GM23338 (cell line): ENCODE data around the gene TPO. TPM values are rescaled to one million over a fixed set of nuclear protein-coding genes. Genes with fewer than 3 reads are reported as not detected.

Experiments
- ATAC-seq: fragments of 200-7000 bp; cut with Tn5 transposase; 3 replicates; pipeline ENCODE4 v1.9.1; 2020
- DNase-seq: peaks from one replicate; pipeline ENCODE4 v3.0.0-alpha.2; 2015; ENCODE audit warnings: low spot score
- H2AFZ ChIP-seq: fragments of 200-600 bp; sonication (generic); 2 replicates; pipeline ENCODE4 v1.8.0; 2016; ENCODE audit warnings: antibody characterized with exemption, mild to moderate bottlenecking, moderate library complexity
- H3F3A ChIP-seq: fragments of 200-600 bp; sonication (generic); replicated peaks from 2 replicates; pipeline ENCODE4 v1.8.0; 2017; ENCODE audit warnings: antibody characterized with exemption, mixed run types, low read depth
- H3K27ac ChIP-seq: fragments of 200-600 bp; sonication (generic); 2 replicates; pipeline ENCODE4 v1.6.1; 2016; ENCODE audit warnings: low read depth
- H3K27me3 ChIP-seq: fragments of 200-600 bp; sonication (generic); 2 replicates; pipeline ENCODE4 v1.8.0; 2016; ENCODE audit warnings: mild to moderate bottlenecking, mixed run types, moderate library complexity; ENCODE audit not compliant: insufficient read depth
- H3K36me3 ChIP-seq: fragments of 200-600 bp; sonication (generic); 2 replicates; pipeline ENCODE4 v1.8.0; 2016; ENCODE audit warnings: mild to moderate bottlenecking; ENCODE audit not compliant: insufficient read depth
- H3K4me1 ChIP-seq: fragments of 200-600 bp; sonication (generic); 2 replicates; pipeline ENCODE4 v1.8.0; 2016; ENCODE audit warnings: mild to moderate bottlenecking, moderate library complexity; ENCODE audit not compliant: insufficient read depth
- H3K4me2 ChIP-seq: fragments of 200-600 bp; sonication (generic); 2 replicates; pipeline ENCODE4 v1.7.1; 2017; ENCODE audit warnings: mixed run types
- H3K4me3 ChIP-seq: fragments of 200-600 bp; sonication (generic); 2 replicates; pipeline ENCODE4 v1.6.1; 2016; ENCODE audit warnings: mixed run types
- H3K79me2 ChIP-seq: fragments of 200-600 bp; sonication (generic); replicated peaks from 2 replicates; pipeline ENCODE4 v1.8.0; 2017; ENCODE audit warnings: mild to moderate bottlenecking; ENCODE audit not compliant: insufficient read depth
- H3K9me2 ChIP-seq: fragments of 200-600 bp; sonication (generic); 2 replicates; pipeline ENCODE4 v1.8.0; 2017; ENCODE audit not compliant: insufficient read depth
- H4K20me1 ChIP-seq: fragments of 200-600 bp; sonication (generic); replicated peaks from 2 replicates; pipeline ENCODE4 v1.8.0; 2017; ENCODE audit warnings: mild to moderate bottlenecking; ENCODE audit not compliant: insufficient read depth
- H3K27ac Mint-ChIP-seq: 2 replicates; pipeline ENCODE4 v1.8.0; 2020; ENCODE audit warnings: inconsistent platforms, mild to moderate bottlenecking, moderate library complexity, mixed read lengths
- H3K27me3 Mint-ChIP-seq: 3 replicates; pipeline ENCODE4 v1.8.0; 2022; ENCODE audit warnings: low read depth, mild to moderate bottlenecking, moderate library complexity, mixed read lengths, inconsistent platforms; ENCODE audit not compliant: insufficient read depth, poor library complexity
- H3K36me3 Mint-ChIP-seq: 3 replicates; pipeline ENCODE4 v1.8.0; 2021; ENCODE audit warnings: low read depth, mild to moderate bottlenecking, inconsistent platforms, moderate library complexity, mixed read lengths
- H3K4me1 Mint-ChIP-seq: 3 replicates; pipeline ENCODE4 v1.8.0; 2020; ENCODE audit warnings: mild to moderate bottlenecking, inconsistent platforms, mixed read lengths
- H3K4me3 Mint-ChIP-seq: 3 replicates; pipeline ENCODE4 v1.8.0; 2021; ENCODE audit warnings: moderate library complexity, mild to moderate bottlenecking, inconsistent platforms, mixed read lengths
- H3K9me3 Mint-ChIP-seq: 3 replicates; pipeline ENCODE4 v1.8.0; 2020; ENCODE audit warnings: moderate library complexity, mild to moderate bottlenecking, inconsistent platforms, mixed read lengths
- CREB1 ChIP-seq: fragments of 250-450 bp; sonication (Bioruptor Pico); IDR thresholded peaks from 2 replicates; pipeline ENCODE4 v1.5.0; 2020; ENCODE audit warnings: low read depth, mild to moderate bottlenecking, moderate library complexity
- EZH2 ChIP-seq: fragments of 200-600 bp; sonication (generic); IDR thresholded peaks from one replicate; pipeline ENCODE4 v1.8.0; 2017; ENCODE audit warnings: antibody characterized with exemption, mild to moderate bottlenecking, low read depth; ENCODE audit not compliant: unreplicated experiment
- EZH2phosphoT487 ChIP-seq: fragments of 200-600 bp; sonication (generic); IDR thresholded peaks from one replicate; pipeline ENCODE4 v1.8.1; 2018; ENCODE audit warnings: antibody characterized with exemption; ENCODE audit not compliant: unreplicated experiment
- JUNB ChIP-seq: IDR thresholded peaks from one replicate; pipeline ENCODE4 v1.6.1; 2016; ENCODE audit warnings: antibody characterized with exemption; ENCODE audit not compliant: unreplicated experiment
- NANOG ChIP-seq: IDR thresholded peaks from 2 replicates; pipeline ENCODE4 v1.6.1; 2016; ENCODE audit warnings: antibody characterized with exemption, borderline replicate concordance
- POLR2AphosphoS5 ChIP-seq: IDR thresholded peaks from 2 replicates; pipeline ENCODE4 v1.6.1; 2016; ENCODE audit warnings: antibody characterized with exemption, low read depth
- STAT1 ChIP-seq: IDR thresholded peaks from one replicate; pipeline ENCODE4 v1.6.1; 2016; ENCODE audit warnings: antibody characterized with exemption; ENCODE audit not compliant: unreplicated experiment
- ZNF114 ChIP-seq: fragments of 250-450 bp; sonication (Bioruptor Pico); IDR thresholded peaks from 2 replicates; pipeline ENCODE4 v1.5.0; 2020; ENCODE audit warnings: mild to moderate bottlenecking, moderate library complexity
- ZNF331 ChIP-seq: fragments of 250-450 bp; sonication (Bioruptor Pico); IDR thresholded peaks from 2 replicates; pipeline ENCODE4 v1.5.0; 2020; ENCODE audit warnings: low read depth, mild to moderate bottlenecking, moderate library complexity
- polyA plus RNA-seq: library from polyadenylated mRNA; unstranded; fragments of >200 nt; fragmentation: Nextera tagmentation; extraction: Ambion mirVana; gene quantifications from 2 replicates; pipeline ENCODE4 v1.2.1, GENCODE V29; 2016
- total RNA-seq: library from RNA; depleted of rRNA; stranded (reverse); fragments of >200 nt; shearing (Covaris generic); gene quantifications from 2 replicates; pipeline ENCODE4 v1.2.3, GENCODE V29; 2014
- TF ChIP-seq, protein P1 (sequence below): fragments of 250-450 bp; sonication (Bioruptor Pico); IDR thresholded peaks from 2 replicates; pipeline ENCODE4 v1.5.0; 2020; ENCODE audit warnings: mild to moderate bottlenecking, moderate library complexity
- TF ChIP-seq, protein P2 (sequence below): IDR thresholded peaks from one replicate; pipeline ENCODE4 v1.6.1; 2018; ENCODE audit warnings: antibody characterized with exemption; ENCODE audit not compliant: unreplicated experiment
- TF ChIP-seq, protein P3 (sequence below): IDR thresholded peaks from 2 replicates; pipeline ENCODE4 v1.6.1; 2016; ENCODE audit warnings: antibody characterized with exemption
- TF ChIP-seq, protein P4 (sequence below), 2 experiments: fragments of 200-600 bp in 1 of 2; sonication (generic) in 1 of 2; conservative IDR thresholded peaks; 2 replicates each; pipeline versions ENCODE4 v1.5.1 to v1.6.1; 2016 to 2017; ENCODE audit warnings: antibody characterized with exemption in 2 of 2, low read depth in 2 of 2, mild to moderate bottlenecking in 2 of 2, moderate library complexity in 1 of 2

Gene TPO
- total and polyA plus RNA-seq, 2 experiments from 2014 or later, result 0.74 TPM; not detected in 1

- Mint-ChIP-seq H3K27ac (no peak overlapping the region), H3K4me1 (no peaks in the 10 kb centered on the region), H3K9me3 (peaks cover 9% of the 10 kb centered on the region; the same call in 1 of the 3 replicates), H3K27me3 (peaks cover 3% of the 10 kb centered on the region), H3K36me3 (no peaks in the 10 kb centered on the region), H3K4me3 (no peak overlapping the region)
- TF ChIP-seq JUNB (no peak), POLR2AphosphoS5 (no peak), STAT1 (no peak), ZNF114 (CRISPR knock-in tag) (no peak), EZH2phosphoT487 (no peak), NANOG (no peak), CREB1 (CRISPR knock-in tag) (no peak), EZH2 (no peak), ZNF331 (CRISPR knock-in tag) (no peak)
- TF ChIP-seq, protein P1, sequence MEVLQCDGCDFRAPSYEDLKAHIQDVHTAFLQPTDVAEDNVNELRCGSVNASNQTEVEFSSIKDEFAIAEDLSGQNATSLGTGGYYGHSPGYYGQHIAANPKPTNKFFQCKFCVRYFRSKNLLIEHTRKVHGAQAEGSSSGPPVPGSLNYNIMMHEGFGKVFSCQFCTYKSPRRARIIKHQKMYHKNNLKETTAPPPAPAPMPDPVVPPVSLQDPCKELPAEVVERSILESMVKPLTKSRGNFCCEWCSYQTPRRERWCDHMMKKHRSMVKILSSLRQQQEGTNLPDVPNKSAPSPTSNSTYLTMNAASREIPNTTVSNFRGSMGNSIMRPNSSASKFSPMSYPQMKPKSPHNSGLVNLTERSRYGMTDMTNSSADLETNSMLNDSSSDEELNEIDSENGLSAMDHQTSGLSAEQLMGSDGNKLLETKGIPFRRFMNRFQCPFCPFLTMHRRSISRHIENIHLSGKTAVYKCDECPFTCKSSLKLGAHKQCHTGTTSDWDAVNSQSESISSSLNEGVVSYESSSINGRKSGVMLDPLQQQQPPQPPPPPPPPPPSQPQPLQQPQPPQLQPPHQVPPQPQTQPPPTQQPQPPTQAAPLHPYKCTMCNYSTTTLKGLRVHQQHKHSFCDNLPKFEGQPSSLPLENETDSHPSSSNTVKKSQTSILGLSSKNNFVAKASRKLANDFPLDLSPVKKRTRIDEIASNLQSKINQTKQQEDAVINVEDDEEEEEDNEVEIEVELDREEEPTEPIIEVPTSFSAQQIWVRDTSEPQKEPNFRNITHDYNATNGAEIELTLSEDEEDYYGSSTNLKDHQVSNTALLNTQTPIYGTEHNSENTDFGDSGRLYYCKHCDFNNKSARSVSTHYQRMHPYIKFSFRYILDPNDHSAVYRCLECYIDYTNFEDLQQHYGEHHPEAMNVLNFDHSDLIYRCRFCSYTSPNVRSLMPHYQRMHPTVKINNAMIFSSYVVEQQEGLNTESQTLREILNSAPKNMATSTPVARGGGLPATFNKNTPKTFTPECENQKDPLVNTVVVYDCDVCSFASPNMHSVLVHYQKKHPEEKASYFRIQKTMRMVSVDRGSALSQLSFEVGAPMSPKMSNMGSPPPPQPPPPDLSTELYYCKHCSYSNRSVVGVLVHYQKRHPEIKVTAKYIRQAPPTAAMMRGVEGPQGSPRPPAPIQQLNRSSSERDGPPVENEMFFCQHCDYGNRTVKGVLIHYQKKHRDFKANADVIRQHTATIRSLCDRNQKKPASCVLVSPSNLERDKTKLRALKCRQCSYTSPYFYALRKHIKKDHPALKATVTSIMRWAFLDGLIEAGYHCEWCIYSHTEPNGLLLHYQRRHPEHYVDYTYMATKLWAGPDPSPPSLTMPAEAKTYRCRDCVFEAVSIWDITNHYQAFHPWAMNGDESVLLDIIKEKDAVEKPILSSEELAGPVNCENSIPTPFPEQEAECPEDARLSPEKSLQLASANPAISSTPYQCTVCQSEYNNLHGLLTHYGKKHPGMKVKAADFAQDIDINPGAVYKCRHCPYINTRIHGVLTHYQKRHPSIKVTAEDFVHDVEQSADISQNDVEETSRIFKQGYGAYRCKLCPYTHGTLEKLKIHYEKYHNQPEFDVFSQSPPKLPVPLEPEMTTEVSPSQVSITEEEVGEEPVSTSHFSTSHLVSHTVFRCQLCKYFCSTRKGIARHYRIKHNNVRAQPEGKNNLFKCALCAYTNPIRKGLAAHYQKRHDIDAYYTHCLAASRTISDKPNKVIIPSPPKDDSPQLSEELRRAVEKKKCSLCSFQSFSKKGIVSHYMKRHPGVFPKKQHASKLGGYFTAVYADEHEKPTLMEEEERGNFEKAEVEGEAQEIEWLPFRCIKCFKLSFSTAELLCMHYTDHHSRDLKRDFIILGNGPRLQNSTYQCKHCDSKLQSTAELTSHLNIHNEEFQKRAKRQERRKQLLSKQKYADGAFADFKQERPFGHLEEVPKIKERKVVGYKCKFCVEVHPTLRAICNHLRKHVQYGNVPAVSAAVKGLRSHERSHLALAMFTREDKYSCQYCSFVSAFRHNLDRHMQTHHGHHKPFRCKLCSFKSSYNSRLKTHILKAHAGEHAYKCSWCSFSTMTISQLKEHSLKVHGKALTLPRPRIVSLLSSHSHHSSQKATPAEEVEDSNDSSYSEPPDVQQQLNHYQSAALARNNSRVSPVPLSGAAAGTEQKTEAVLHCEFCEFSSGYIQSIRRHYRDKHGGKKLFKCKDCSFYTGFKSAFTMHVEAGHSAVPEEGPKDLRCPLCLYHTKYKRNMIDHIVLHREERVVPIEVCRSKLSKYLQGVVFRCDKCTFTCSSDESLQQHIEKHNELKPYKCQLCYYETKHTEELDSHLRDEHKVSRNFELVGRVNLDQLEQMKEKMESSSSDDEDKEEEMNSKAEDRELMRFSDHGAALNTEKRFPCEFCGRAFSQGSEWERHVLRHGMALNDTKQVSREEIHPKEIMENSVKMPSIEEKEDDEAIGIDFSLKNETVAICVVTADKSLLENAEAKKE (CRISPR knock-in tag), result no peak
- TF ChIP-seq, protein P2, sequence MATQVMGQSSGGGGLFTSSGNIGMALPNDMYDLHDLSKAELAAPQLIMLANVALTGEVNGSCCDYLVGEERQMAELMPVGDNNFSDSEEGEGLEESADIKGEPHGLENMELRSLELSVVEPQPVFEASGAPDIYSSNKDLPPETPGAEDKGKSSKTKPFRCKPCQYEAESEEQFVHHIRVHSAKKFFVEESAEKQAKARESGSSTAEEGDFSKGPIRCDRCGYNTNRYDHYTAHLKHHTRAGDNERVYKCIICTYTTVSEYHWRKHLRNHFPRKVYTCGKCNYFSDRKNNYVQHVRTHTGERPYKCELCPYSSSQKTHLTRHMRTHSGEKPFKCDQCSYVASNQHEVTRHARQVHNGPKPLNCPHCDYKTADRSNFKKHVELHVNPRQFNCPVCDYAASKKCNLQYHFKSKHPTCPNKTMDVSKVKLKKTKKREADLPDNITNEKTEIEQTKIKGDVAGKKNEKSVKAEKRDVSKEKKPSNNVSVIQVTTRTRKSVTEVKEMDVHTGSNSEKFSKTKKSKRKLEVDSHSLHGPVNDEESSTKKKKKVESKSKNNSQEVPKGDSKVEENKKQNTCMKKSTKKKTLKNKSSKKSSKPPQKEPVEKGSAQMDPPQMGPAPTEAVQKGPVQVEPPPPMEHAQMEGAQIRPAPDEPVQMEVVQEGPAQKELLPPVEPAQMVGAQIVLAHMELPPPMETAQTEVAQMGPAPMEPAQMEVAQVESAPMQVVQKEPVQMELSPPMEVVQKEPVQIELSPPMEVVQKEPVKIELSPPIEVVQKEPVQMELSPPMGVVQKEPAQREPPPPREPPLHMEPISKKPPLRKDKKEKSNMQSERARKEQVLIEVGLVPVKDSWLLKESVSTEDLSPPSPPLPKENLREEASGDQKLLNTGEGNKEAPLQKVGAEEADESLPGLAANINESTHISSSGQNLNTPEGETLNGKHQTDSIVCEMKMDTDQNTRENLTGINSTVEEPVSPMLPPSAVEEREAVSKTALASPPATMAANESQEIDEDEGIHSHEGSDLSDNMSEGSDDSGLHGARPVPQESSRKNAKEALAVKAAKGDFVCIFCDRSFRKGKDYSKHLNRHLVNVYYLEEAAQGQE, result no peak
- TF ChIP-seq, protein P3, sequence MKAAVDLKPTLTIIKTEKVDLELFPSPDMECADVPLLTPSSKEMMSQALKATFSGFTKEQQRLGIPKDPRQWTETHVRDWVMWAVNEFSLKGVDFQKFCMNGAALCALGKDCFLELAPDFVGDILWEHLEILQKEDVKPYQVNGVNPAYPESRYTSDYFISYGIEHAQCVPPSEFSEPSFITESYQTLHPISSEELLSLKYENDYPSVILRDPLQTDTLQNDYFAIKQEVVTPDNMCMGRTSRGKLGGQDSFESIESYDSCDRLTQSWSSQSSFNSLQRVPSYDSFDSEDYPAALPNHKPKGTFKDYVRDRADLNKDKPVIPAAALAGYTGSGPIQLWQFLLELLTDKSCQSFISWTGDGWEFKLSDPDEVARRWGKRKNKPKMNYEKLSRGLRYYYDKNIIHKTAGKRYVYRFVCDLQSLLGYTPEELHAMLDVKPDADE, result no peak
- TF ChIP-seq, protein P4, sequence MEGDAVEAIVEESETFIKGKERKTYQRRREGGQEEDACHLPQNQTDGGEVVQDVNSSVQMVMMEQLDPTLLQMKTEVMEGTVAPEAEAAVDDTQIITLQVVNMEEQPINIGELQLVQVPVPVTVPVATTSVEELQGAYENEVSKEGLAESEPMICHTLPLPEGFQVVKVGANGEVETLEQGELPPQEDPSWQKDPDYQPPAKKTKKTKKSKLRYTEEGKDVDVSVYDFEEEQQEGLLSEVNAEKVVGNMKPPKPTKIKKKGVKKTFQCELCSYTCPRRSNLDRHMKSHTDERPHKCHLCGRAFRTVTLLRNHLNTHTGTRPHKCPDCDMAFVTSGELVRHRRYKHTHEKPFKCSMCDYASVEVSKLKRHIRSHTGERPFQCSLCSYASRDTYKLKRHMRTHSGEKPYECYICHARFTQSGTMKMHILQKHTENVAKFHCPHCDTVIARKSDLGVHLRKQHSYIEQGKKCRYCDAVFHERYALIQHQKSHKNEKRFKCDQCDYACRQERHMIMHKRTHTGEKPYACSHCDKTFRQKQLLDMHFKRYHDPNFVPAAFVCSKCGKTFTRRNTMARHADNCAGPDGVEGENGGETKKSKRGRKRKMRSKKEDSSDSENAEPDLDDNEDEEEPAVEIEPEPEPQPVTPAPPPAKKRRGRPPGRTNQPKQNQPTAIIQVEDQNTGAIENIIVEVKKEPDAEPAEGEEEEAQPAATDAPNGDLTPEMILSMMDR (conservative IDR thresholded peaks at IDR 0.05; ENCODE audit: low read depth in 2 of 2), result no peak
- Histone ChIP-seq H3K4me1 (no peaks in the 10 kb centered on the region), H3K4me2 (no peak overlapping the region), H3K4me3 (no peak overlapping the region), H3K9me2 (no peaks in the 10 kb centered on the region), H3K27ac (no peak overlapping the region), H4K20me1 (no peaks in the 10 kb centered on the region), H3K36me3 (no peaks in the 10 kb centered on the region), H3K27me3 (no peaks in the 10 kb centered on the region), H3F3A (no peaks in the 10 kb centered on the region), H2AFZ (no peak overlapping the region), H3K79me2 (no peaks in the 10 kb centered on the region)
- no peak for ATAC-seq
- no peak for DNase-seq
Observed at GRCh38 chr2:1521878-1522830, 108.9 kb downstream of the TPO start.
